Spleen (tissue), 11 donors: ENCODE measurements around the gene VLDLR. TPM values are rescaled to one million over a fixed set of nuclear protein-coding genes. Genes with fewer than 3 reads are reported as not detected.

Experiments used
- DNase-seq: peaks from one replicate; pipeline ENCODE4 v3.0.0-alpha.2; 2020
- H3K27ac ChIP-seq, 8 donors: fragments of 200-600 bp; sonication (generic) in 7 of 8; 1 replicate in 4 of 8; 2 replicates in 4 of 8; pipeline versions ENCODE4 v1.5.0 to v1.8.0; 2016 to 2021; ENCODE audit warnings: inconsistent platforms in 4 of 8, mild to moderate bottlenecking in 4 of 8, moderate library complexity in 1 of 8
- H3K27me3 ChIP-seq, 7 donors: fragments of 200-600 bp; sonication (generic) in 6 of 7; replicated peaks in 1 of 7; 1 replicate in 4 of 7; 2 replicates in 3 of 7; pipeline versions ENCODE4 v1.5.0 to v1.8.0; 2016 to 2021; ENCODE audit warnings: inconsistent platforms in 3 of 7, mild to moderate bottlenecking in 1 of 7
- H3K36me3 ChIP-seq, 6 donors: fragments of 200-600 bp; sonication (generic) in 5 of 6; 1 replicate in 4 of 6; 2 replicates in 2 of 6; pipeline versions ENCODE4 v1.5.0 to v1.8.0; 2016 to 2021; ENCODE audit warnings: inconsistent platforms in 2 of 6
- H3K4me1 ChIP-seq, 6 donors: fragments of 200-600 bp; sonication (generic) in 5 of 6; 1 replicate in 3 of 6; 2 replicates in 3 of 6; pipeline versions ENCODE4 v1.5.0 to v1.8.0; 2016 to 2021; ENCODE audit warnings: inconsistent platforms in 3 of 6
- H3K4me3 ChIP-seq, 8 donors: fragments of 200-600 bp; sonication (generic) in 7 of 8; 1 replicate in 4 of 8; 2 replicates in 4 of 8; pipeline versions ENCODE4 v1.5.0 to v1.8.0; 2016 to 2021; ENCODE audit warnings: inconsistent platforms in 4 of 8, mild to moderate bottlenecking in 4 of 8, moderate library complexity in 2 of 8
- H3K9me3 ChIP-seq, 8 donors: fragments of 200-600 bp; sonication (generic) in 7 of 8; 1 replicate in 4 of 8; 2 replicates in 4 of 8; pipeline versions ENCODE4 v1.5.0 to v1.8.0; 2016 to 2021; ENCODE audit warnings: inconsistent platforms in 4 of 8
- POLR2A ChIP-seq, 3 donors: fragments of 450-650 bp; IDR thresholded peaks; one replicate each; pipeline ENCODE4 v1.5.1; 2017; ENCODE audit warnings: antibody characterized with exemption in 3 of 3, mild to moderate bottlenecking in 1 of 3
- POLR2AphosphoS5 ChIP-seq, 3 donors: sonication (generic); formaldehyde crosslinking; IDR thresholded peaks; one replicate each; pipeline ENCODE4 v1.5.1; 2017; ENCODE audit warnings: antibody characterized with exemption in 3 of 3
- WGBS, 5 donors: extraction: QIAGEN DNeasy Blood & Tissue Kit in 3 of 5; methylation state at CpG; one replicate each; pipeline versions ENCODE4 v1.1.5 to v1.1.7; 2013 to 2018; 5-methylcytosine and 5-hydroxymethylcytosine counted together
- intact Hi-C: fragments of 100-400 bp; cut with DNase I; formaldehyde crosslinking; loops from one replicate; pipeline ENCODE4 v1.15.0; 2023; ENCODE audit warnings: low total_unique reads
- polyA plus RNA-seq, 3 donors: library from polyadenylated mRNA; stranded (reverse); fragments of 200-250 nt; gene quantifications; one replicate each; pipeline ENCODE4 v1.2.1, GENCODE V29; 2013
- total RNA-seq, 7 donors: library from RNA; depleted of rRNA in 3 of 7; stranded (reverse); fragments of >200 nt in 3 of 7; fragmentation: NEBNext Ultra II Directional in 4 of 7; extraction: Animal tissue kit (Norgen Biotek cat#: 25700) in 4 of 7; gene quantifications; one replicate each; pipeline versions ENCODE4 v1.1.0 to v1.2.1, GENCODE V29; 2016 to 2021
- TF ChIP-seq, protein P1 (sequence below), 11 experiments: fragments of 200-600 bp in 7 of 11; fragments of 450-650 bp in 4 of 11; sonication (generic) in 4 of 11; IDR thresholded peaks in 8 of 11; conservative IDR thresholded peaks in 3 of 11; 1 replicate in 7 of 11; 2 replicates in 4 of 11; pipeline versions ENCODE4 v1.4.0 to v1.8.0; 2016 to 2021; ENCODE audit warnings: antibody characterized with exemption in 11 of 11, inconsistent platforms in 4 of 11, mild to moderate bottlenecking in 1 of 11
- donor health status: healthy with polysubstance abuse.
- donor health status: DM: no; HTN: no; CAD: no; lungs with moderate emphysema.
- donor health status: DM: no; HTN: no; CAD: no.
- donor health status: Bipolar disorder and iron deficiency.
- donor health status: healthy.
- donor health status: DM: no; HTN: no; CAD: no.
- donor health status: DM: yes; HTN: yes; CAD: no.

VLDLR gene
- total and polyA plus RNA-seq, 10 donors: 1.3 to 32.6 (median 8.7) TPM

DNA sequence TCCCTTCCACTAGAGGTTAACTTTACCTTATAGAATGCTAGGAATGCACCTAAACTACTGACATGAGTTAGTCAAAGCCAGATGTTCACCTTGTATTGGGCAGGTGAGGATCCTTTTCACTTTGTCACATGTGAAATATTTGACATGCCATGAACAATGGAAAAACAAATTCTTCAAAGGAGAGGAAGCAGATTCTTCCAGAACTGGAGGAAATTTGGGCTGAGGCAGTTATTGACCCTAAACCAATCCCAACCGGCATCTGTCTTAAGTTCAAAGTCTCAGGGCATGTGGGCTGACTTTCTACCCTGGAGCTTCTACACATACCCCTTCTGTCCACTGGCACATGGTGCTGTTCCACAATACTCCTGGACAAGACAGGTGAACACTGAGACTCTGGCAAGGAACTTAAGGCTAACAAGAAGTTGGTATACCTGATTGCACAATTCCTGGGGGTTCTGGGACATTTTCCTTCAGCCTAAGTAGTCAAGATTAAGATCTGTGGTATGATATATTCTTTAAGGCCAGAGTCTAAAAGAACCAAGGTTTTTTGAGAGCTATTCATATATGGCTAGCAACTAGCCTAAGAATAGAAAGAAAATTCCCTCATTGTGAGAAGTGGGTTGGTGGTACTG, 2.6 kb downstream of the VLDLR start:
- no peak for DNase-seq
- Histone ChIP-seq H3K4me3 (peak overlapping the region in 1 of 8 donors; percentile 76), H3K36me3 (no peaks in the 10 kb centered on the region), H3K9me3 (no peaks in the 10 kb centered on the region), H3K27me3 (peaks cover 0 to 60% (median 30%) of the 10 kb centered on the region in 7 donors), H3K27ac (peak overlapping the region in 1 of 8 donors; percentile 82), H3K4me1 (peaks cover 3 to 36% (median 31%) of the 10 kb centered on the region in 6 donors)
- intact Hi-C loops: no loop called here
- TF ChIP-seq POLR2A (IDR thresholded peaks at IDR 0.05): no peak
- TF ChIP-seq, protein P1, sequence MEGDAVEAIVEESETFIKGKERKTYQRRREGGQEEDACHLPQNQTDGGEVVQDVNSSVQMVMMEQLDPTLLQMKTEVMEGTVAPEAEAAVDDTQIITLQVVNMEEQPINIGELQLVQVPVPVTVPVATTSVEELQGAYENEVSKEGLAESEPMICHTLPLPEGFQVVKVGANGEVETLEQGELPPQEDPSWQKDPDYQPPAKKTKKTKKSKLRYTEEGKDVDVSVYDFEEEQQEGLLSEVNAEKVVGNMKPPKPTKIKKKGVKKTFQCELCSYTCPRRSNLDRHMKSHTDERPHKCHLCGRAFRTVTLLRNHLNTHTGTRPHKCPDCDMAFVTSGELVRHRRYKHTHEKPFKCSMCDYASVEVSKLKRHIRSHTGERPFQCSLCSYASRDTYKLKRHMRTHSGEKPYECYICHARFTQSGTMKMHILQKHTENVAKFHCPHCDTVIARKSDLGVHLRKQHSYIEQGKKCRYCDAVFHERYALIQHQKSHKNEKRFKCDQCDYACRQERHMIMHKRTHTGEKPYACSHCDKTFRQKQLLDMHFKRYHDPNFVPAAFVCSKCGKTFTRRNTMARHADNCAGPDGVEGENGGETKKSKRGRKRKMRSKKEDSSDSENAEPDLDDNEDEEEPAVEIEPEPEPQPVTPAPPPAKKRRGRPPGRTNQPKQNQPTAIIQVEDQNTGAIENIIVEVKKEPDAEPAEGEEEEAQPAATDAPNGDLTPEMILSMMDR (IDR thresholded peaks at IDR 0.05 in 8 of 11, conservative IDR thresholded peaks at IDR 0.05 in 3 of 11): no peak
- TF ChIP-seq POLR2AphosphoS5 (IDR thresholded peaks at IDR 0.05): no peak
- 74 to 91% (median 88%) methylated on average over 1 of the region's 1 CpG for WGBS, 5 donors

DNA sequence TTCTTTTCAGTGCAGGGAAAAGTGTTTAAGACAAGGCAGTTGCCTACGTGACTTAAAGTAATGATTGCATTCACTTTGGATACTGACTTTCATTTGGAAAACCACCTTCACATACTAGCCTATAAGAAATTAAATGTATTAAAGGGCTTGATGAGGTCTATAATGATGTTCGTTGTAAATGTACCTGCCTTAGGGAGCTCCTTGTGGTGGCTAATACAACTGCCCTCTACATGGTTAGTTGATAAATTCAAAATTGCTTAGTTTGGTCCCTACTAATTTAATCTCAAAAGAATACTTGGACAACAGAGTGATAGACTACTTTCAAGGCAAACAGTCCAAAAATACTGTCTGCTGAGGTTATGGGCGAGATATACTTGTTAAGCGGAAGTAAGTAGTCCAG, 3.8 kb downstream of the VLDLR start:
- Histone ChIP-seq H3K27me3 (peaks cover 0 to 54% (median 30%) of the 10 kb centered on the region in 7 donors), H3K36me3 (no peaks in the 10 kb centered on the region), H3K4me3 (no peak overlapping the region), H3K4me1 (peaks cover 3 to 36% (median 31%) of the 10 kb centered on the region in 6 donors), H3K27ac (no peak overlapping the region), H3K9me3 (no peaks in the 10 kb centered on the region)
- intact Hi-C loops: no loop called here
- TF ChIP-seq, protein P1 (IDR thresholded peaks at IDR 0.05 in 8 of 11, conservative IDR thresholded peaks at IDR 0.05 in 3 of 11): no peak
- TF ChIP-seq POLR2AphosphoS5 (IDR thresholded peaks at IDR 0.05) (no peak), POLR2A (IDR thresholded peaks at IDR 0.05) (no peak)
- 76 to 91% (median 87%) methylated on average over 4 of the region's 4 CpGs for WGBS, 5 donors
- no peak for DNase-seq

DNA sequence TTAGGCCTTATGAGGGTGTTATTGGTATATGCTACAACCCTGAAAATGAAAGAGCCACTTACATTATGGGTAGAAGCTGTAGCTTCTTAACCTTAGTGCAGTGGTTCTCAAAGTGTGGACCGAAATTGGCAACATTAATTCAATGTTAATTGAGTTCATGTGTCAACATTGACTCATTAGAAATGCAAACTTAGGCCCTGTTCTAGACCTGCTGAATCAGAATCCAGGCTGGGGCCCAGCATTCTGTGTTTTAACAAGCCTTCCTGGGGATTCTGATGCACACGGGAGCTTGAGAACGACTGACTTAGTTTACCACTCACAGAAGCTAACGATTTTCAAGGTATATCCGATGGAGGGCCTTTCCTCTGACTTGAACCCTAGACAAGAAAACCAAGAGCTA, 7.3 kb downstream of the VLDLR start:
- H3K27me3 ChIP-seq: peaks cover 0 to 19% (median 6%) of the 10 kb centered on the region in 7 donors
- peaks cover 0 to 11% (median under 1%) of the 10 kb centered on the region in 6 donors for H3K4me1 ChIP-seq
- no peak for DNase-seq
- 91 to 95% (median 95%) methylated on average over 5 of the region's 5 CpGs for WGBS, 5 donors
- intact Hi-C loops: no loop called here
- no peaks in the 10 kb centered on the region for H3K36me3 ChIP-seq
- TF ChIP-seq, protein P1 (IDR thresholded peaks at IDR 0.05 in 8 of 11, conservative IDR thresholded peaks at IDR 0.05 in 3 of 11): no peak
- no peak for TF ChIP-seq POLR2AphosphoS5 (IDR thresholded peaks at IDR 0.05)
- TF ChIP-seq POLR2A (IDR thresholded peaks at IDR 0.05): no peak
- no peak overlapping the region for H3K27ac ChIP-seq
- no peaks in the 10 kb centered on the region for H3K9me3 ChIP-seq
- H3K4me3 ChIP-seq: no peak overlapping the region

DNA sequence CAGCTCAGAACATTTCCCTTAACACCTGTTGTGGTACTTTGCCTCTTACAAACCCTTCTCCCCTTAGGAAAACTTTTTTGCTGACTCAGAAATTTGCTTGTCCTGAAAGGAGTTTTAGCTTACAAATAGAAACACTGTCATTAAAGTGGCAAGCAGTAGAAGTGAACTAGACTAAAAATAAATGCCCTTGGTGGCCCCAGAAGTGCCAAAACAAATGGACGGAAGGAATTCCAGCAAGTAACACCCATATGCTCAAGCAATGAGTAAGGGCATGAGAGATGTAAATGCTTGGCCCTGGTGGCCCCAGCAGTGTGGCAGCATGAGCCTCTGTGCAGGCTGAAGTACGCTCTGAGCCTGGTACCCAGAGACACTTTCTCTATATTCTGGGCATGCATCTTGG, 8.6 kb downstream of the VLDLR start:
- no peak overlapping the region for H3K4me3 ChIP-seq

More for the DNA sequence above, 8.6 kb downstream of the VLDLR start:
- no peak overlapping the region for H3K27ac ChIP-seq
- DNase-seq: no peak
- TF ChIP-seq, protein P1 (IDR thresholded peaks at IDR 0.05 in 8 of 11, conservative IDR thresholded peaks at IDR 0.05 in 3 of 11): no peak
- TF ChIP-seq POLR2A (IDR thresholded peaks at IDR 0.05) (no peak), POLR2AphosphoS5 (IDR thresholded peaks at IDR 0.05) (no peak)
- peaks cover 0 to 17% (median 0%) of the 10 kb centered on the region in 6 donors for H3K4me1 ChIP-seq
- peaks cover 0 to 8% (median 0%) of the 10 kb centered on the region in 7 donors for H3K27me3 ChIP-seq
- H3K36me3 ChIP-seq: no peaks in the 10 kb centered on the region
- intact Hi-C loops: no loop called here
- WGBS, 5 donors: 71 to 88% (median 81%) methylated on average over 2 of the region's 2 CpGs
- no peaks in the 10 kb centered on the region for H3K9me3 ChIP-seq
